T-helper 1 cell treated with Interleukin-12 subunit alpha and Interleukin-12 subunit beta and Interleukin-4 antibody, amounts not matched to agents 30 μg/mL and 1 μg/mL, for 36 hours (primary cell): ENCODE data around the gene AGXT.

Experiments used
- H3K27ac Mint-ChIP-seq: one replicate; pipeline ENCODE4 v1.8.0; 2021; ENCODE audit warnings: mild to moderate bottlenecking, mixed read lengths
- H3K27me3 Mint-ChIP-seq: one replicate; pipeline ENCODE4 v1.8.0; 2021; ENCODE audit warnings: low read depth, mixed read lengths
- H3K36me3 Mint-ChIP-seq: one replicate; pipeline ENCODE4 v1.8.0; 2021; ENCODE audit warnings: low read depth, mixed read lengths
- H3K4me1 Mint-ChIP-seq: one replicate; pipeline ENCODE4 v1.8.0; 2021; ENCODE audit warnings: low read depth, mixed read lengths
- H3K4me3 Mint-ChIP-seq: one replicate; pipeline ENCODE4 v1.8.0; 2021; ENCODE audit warnings: mild to moderate bottlenecking, moderate library complexity, mixed read lengths
- H3K9me3 Mint-ChIP-seq: one replicate; pipeline ENCODE4 v1.8.0; 2021; ENCODE audit warnings: mixed read lengths

AGXT gene

DNA sequence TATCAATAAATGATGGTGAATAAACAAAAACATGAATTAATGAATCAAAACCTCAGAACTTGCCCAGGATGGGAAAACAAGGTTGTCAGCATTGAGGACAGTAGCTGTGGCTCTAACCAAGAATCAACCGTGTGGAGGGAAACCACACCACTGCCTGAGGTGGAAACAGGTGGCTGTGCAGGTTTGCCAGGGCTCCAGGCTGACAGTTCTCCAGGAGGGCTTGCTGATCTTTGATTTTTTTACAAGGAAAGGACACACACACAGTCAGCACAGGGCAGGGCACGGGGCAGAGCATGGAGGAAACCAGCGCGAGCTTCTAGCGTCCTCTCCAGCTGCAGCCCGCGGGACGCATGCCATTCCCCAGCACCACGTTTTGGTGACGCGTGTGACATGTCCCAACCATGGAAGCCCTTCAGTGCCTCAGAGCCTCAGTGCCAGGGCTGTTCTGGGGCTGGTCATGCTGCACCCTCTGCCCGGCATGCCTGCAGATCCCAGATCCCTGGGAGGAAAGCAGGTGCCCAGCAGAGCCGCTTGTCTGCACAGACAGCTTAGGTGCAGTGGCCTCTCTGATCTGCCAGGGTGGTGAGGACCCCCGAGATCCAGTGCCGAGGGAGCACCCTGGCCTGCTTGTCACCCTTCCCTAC lies 15.8 kb upstream of the AGXT start:
- no peak overlapping the region for H3K4me3 Mint-ChIP-seq
- H3K4me1 Mint-ChIP-seq = no peaks in the 10 kb centered on the region
- H3K27ac Mint-ChIP-seq = no peak overlapping the region
- H3K36me3 Mint-ChIP-seq = no peaks in the 10 kb centered on the region
- no peaks in the 10 kb centered on the region for H3K27me3 Mint-ChIP-seq
- H3K9me3 Mint-ChIP-seq = peaks cover 16% of the 10 kb centered on the region

- no peak overlapping the region for H3K4me3 Mint-ChIP-seq
- no peak overlapping the region for H3K27ac Mint-ChIP-seq
- H3K36me3 Mint-ChIP-seq = no peaks in the 10 kb centered on the region
- H3K4me1 Mint-ChIP-seq = no peaks in the 10 kb centered on the region
- peaks cover 14% of the 10 kb centered on the region for H3K9me3 Mint-ChIP-seq
- peaks cover 1% of the 10 kb centered on the region for H3K27me3 Mint-ChIP-seq
Measured at GRCh38 chr2:240855670-240856069, 13.0 kb upstream of the AGXT start.

DNA sequence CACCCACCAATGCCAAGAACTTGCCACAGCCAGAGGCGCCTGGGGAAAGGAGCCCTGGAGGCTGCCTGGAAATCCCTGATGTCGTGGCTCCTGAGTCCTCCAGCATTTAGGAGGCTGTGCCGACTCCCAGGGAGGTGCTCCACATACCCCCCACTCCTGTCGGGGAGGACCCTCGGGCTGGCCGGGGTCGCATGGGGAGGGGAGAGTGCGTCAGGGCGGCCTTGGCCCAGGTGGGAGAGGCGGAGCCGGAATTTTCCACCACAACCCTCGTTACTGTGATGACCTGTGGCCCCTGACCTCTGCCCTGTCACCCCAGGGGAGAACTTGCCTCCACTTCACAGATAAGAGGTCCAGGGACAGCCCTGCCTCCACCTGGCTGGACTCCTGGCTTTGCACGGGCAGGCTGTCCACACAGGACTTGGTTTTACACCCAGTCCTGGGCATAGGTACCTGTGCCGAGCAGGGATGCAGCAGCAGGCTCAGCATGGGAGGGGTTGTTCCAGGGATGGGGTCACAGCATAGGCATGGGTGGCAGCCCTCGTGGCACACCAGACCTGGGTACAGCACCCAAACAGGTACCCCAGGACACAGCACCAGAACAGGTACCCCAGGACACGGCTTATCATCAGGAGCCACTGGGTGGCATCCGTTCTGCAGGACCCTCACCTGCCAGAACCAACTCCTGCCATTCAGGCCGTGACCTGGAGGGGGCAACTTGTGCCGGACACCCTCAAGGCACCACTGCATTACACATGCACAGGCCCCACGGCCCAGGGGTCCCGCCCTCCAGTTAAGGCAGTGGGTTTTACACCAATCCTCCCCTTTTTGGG lies 12.3 kb upstream of the AGXT start:
- Mint-ChIP-seq H3K36me3 (no peaks in the 10 kb centered on the region), H3K9me3 (peaks cover 14% of the 10 kb centered on the region), H3K4me1 (no peaks in the 10 kb centered on the region)

DNA sequence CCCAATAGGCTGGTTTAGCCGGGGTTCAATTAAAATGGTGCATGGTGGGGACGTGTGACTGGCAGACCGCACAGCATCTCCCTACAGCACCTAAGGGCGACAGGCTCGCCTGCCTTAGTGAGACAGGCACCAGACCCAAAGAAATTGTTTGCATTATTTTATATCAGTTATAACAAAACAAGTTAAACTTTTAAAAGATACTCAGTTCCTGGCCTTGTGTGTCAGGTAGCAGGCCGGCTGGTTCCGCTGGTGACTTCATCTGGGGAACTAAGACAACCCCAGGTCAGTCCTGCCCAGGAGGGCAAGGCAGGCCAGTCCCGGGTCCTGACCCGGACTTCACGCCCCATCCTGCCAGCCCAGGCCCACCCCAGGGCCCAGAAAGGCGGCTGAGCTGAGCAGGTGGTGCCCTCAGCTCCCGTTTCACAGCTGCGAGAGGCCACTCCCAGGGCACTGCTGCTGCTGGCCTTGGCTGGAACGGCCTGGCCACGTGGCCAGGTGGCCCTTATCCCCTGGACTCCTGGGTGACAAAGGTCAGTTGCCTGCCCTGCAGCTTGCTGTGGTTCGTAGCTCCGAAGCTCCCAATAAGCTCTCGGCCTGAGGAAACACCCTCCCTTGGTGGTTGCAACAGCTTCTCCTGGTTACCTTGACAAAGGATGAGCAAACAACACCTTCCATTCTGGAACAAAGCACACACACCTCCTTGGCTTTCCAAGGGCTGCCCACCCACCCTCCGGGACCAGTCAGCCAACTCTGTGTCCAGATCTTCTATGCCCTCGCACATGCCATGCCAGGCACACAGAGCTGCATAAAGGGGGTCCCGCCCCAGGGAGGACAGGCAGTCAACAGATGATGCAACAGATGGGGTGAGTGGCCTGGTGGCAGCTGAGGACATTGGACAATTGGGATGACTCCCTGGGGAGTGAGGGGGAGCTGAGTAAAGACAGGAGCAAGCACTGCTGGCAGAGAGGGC lies 11.3 kb upstream of the AGXT start:
- Mint-ChIP-seq H3K9me3 (peaks cover 14% of the 10 kb centered on the region), H3K4me3 (no peak overlapping the region), H3K4me1 (no peaks in the 10 kb centered on the region), H3K27me3 (peaks cover 5% of the 10 kb centered on the region), H3K36me3 (no peaks in the 10 kb centered on the region), H3K27ac (no peak overlapping the region)

More for the DNA sequence above, 12.3 kb upstream of the AGXT start:
- peaks cover 5% of the 10 kb centered on the region for H3K27me3 Mint-ChIP-seq
- no peak overlapping the region for H3K27ac Mint-ChIP-seq
- no peak overlapping the region for H3K4me3 Mint-ChIP-seq

DNA sequence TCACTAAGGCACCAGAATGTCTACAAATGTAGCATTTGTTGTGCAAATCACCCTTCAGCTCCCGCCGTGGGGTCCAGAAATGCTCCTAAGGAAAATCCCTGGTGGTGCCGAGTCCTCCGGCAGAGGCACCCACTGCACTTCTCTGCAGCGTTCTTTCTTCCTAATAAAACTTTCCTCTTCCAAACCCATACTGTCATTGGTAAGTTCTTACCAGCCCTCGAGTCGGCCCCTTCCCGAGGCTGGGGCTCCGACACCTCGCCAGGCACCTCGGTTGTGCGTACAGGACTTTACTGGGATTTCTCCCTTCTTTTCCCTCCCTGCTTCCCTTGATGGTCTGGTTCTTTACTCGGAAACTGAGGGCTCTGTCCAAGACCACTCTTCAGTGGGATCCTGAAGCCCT lies 10.3 kb upstream of the AGXT start:
- Mint-ChIP-seq H3K36me3 (no peaks in the 10 kb centered on the region), H3K4me3 (no peak overlapping the region), H3K27ac (no peak overlapping the region), H3K9me3 (peaks cover 14% of the 10 kb centered on the region), H3K27me3 (peaks cover 9% of the 10 kb centered on the region), H3K4me1 (no peaks in the 10 kb centered on the region)

- Mint-ChIP-seq H3K4me3 (no peak overlapping the region), H3K27ac (no peak overlapping the region), H3K9me3 (peaks cover 14% of the 10 kb centered on the region), H3K36me3 (no peaks in the 10 kb centered on the region), H3K4me1 (no peaks in the 10 kb centered on the region), H3K27me3 (peaks cover 14% of the 10 kb centered on the region)
Measured at GRCh38 chr2:240858871-240859270, 9.8 kb upstream of the AGXT start.

DNA sequence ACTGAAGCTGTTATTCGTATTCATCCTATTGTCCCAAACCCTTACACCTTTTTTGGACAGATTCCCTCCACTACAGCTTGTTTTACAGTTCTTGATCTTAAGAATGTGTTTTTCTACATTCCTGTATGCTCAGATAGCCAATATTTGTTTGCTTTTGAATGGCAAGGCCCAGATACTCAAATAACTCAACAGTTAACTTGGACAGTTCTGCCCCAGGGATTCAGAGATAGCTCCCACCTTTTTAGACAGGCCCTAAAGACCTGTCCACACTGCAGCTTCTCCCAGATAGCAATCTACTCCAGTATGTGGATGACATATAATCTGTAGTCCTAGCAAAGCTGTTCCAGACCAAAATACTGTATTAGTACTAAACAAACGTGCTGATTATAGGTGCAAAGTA lies 7.1 kb upstream of the AGXT start:
- Mint-ChIP-seq H3K9me3 (no peaks in the 10 kb centered on the region), H3K4me3 (no peak overlapping the region), H3K27ac (no peak overlapping the region), H3K27me3 (peaks cover 27% of the 10 kb centered on the region), H3K36me3 (no peaks in the 10 kb centered on the region), H3K4me1 (peaks cover 4% of the 10 kb centered on the region)

DNA sequence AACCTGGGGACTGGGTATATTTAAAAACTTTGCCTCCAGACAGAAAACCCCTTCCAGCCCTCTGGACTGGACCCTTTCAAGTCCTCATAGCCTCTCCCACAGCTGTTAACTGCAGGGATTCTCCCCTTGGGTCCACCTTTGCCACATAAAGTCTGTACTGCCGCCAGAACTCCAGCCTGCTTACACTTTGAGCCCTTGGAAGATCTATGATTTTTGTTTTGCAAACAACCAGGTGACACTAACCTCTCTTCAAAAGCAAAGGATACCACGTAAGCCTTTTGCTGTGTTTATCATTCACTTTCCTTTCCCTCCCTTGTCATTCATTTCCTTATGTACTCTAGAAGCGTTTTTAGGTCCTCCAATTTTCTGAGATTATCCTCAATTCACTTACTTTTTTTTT lies 4.1 kb upstream of the AGXT start:
- Mint-ChIP-seq H3K9me3 (no peaks in the 10 kb centered on the region), H3K27me3 (peaks cover 32% of the 10 kb centered on the region), H3K27ac (no peak overlapping the region), H3K4me3 (no peak overlapping the region), H3K4me1 (peaks cover 4% of the 10 kb centered on the region), H3K36me3 (no peaks in the 10 kb centered on the region)

- Mint-ChIP-seq H3K27me3 (peaks cover 32% of the 10 kb centered on the region), H3K36me3 (no peaks in the 10 kb centered on the region), H3K4me3 (no peak overlapping the region), H3K9me3 (no peaks in the 10 kb centered on the region), H3K27ac (no peak overlapping the region), H3K4me1 (peaks cover 4% of the 10 kb centered on the region)
Measured at GRCh38 chr2:240865391-240865790, 3.2 kb upstream of the AGXT start.

DNA sequence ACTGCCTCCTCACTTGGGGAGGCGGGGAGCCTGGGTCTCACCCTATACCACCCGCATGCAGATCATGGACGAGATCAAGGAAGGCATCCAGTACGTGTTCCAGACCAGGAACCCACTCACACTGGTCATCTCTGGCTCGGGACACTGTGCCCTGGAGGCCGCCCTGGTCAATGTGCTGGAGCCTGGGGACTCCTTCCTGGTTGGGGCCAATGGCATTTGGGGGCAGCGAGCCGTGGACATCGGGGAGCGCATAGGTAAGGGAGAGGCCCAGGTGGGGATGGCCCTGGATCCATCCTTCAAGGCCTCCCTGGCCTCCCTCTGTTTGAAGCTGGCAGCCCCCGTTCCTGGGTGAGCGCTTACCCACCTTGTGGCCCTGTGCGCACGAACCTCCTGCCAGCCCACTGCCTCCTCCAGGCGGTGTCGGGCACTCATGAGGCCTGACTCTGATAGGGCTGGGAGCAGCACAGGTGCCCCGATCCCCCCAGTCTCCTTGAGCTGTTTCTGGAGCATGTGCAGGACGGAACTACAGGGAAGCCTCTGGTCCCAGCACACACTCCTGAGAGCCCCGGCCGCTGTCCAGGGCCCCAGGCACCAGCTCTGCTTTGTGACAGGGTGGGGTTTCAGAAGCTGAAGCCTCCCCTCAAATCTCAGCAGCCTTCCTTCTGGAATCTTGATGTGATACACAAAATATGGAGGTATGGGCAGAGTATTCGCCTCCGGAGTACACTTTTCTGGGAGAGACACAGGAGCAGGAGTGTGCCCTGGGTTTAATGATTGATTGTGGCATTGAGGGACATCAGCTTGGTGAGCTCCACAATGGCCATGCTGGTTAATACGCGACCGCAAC lies 708 bp downstream of the AGXT start:
- Mint-ChIP-seq H3K27ac (no peak overlapping the region), H3K4me1 (peaks cover 4% of the 10 kb centered on the region), H3K36me3 (no peaks in the 10 kb centered on the region), H3K27me3 (peaks cover 13% of the 10 kb centered on the region), H3K4me3 (no peak overlapping the region), H3K9me3 (no peaks in the 10 kb centered on the region)

DNA sequence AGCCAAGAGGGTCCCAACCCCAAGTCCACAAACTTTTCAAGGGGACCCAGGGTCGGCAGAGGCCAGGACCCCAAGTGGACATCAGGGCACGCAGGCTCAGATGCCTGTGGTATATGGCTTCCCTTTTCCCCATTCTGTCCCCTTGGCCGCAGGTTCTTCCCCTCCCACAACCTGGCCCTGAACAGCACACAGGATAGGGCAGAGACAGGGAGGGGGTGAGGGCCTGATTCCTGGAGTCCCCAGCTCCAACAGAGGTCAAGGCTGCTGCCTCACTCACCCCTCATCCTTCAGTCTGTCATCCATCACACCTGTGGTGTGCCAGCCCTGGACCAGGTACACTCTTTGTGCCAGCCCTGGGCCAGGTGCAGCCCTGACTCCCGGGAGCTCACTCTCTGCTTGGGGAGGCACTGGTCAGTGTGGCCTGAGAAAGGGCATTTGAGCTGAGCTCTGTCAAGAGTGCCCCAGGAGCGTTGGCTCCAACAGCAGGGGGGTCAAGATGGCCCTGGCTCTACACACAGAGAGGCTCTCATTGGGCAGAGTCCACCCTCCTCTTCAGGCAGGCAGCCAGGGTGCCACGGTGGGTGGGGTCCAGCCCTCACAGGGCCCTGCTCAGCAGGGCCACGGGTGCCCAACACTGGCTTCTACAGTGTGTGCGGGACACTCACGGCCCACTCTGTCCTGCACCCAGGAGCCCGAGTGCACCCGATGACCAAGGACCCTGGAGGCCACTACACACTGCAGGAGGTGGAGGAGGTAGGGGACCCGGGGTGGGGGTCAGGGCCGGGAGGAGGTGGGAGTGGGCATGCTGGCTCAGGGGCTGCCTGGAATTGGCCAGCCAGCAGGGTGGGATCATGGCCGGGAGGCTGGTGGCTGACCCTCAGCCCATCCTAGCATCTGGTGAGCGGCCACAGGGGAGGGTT lies 1.6 kb downstream of the AGXT start:
- no peaks in the 10 kb centered on the region for H3K36me3 Mint-ChIP-seq
- peaks cover 4% of the 10 kb centered on the region for H3K4me1 Mint-ChIP-seq
- peaks cover 8% of the 10 kb centered on the region for H3K27me3 Mint-ChIP-seq
- H3K4me3 Mint-ChIP-seq = no peak overlapping the region
- no peaks in the 10 kb centered on the region for H3K9me3 Mint-ChIP-seq
- H3K27ac Mint-ChIP-seq = no peak overlapping the region

DNA sequence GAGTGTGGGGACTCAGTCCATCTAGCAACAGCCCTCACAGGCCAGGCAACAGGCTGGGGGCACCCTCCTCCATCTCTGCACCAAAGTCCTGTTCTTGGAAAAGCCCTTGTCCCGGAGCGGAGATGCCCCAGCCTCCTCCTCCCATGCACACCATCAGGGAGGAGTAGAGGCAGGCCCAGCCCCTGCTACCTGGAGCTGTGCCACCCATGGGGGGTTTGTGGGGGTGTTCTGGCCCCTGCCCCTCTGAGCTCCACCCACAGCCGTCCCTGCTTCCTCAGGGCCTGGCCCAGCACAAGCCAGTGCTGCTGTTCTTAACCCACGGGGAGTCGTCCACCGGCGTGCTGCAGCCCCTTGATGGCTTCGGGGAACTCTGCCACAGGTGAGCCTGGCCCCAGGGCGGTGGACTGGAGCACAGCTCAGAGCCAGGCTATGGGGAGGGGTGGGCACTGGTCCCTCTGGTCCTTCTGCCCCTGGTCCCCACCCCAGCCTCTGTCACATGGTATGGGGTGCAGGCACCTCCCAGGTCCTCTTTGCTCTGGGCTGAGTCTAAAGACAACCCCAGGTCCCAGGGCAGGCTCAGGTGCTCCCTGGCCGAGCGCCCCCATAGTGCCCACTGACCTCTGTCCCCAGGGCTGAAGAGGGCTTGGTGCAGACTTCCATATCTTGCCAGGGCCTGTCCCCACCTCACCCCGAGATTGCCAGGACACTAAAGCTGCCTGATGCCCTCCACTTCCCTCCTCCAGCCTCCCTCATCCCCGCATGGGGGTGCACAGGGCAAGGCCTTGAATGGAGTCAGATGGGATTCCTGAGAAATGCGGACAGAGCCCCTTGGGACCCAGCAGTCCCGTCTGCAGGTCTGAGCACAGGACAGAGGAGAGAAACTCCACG lies 2.7 kb downstream of the AGXT start:
- no peaks in the 10 kb centered on the region for H3K36me3 Mint-ChIP-seq
- H3K4me1 Mint-ChIP-seq = no peaks in the 10 kb centered on the region
- H3K4me3 Mint-ChIP-seq = no peak overlapping the region
- no peaks in the 10 kb centered on the region for H3K9me3 Mint-ChIP-seq
- H3K27ac Mint-ChIP-seq = no peak overlapping the region
- H3K27me3 Mint-ChIP-seq = peaks cover 4% of the 10 kb centered on the region
